DOHH2 (cell line): Measurements from ENCODE around the gene DAZAP2.
"Not testable (repeated sequence)": the region's sequence is repeated elsewhere in the genome, so short reads cannot be mapped to it uniquely, and the experiment has no call there.

Experiments
- H3F3A ChIP-seq: fragments of 200-600 bp; sonication (generic), shearing (Covaris generic); 2 replicates; pipeline ENCODE4 v1.6.0; 2016; ENCODE audit warnings: antibody characterized with exemption, mild to moderate bottlenecking; ENCODE audit not compliant: control insufficient read depth, insufficient read depth
- H3K27ac ChIP-seq: fragments of 200-600 bp; sonication (generic); 2 replicates; pipeline ENCODE4 v1.5.1; 2014; ENCODE audit warnings: low read depth, mild to moderate bottlenecking, low read length, moderate library complexity
- H3K27me3 ChIP-seq: fragments of 200-600 bp; sonication (generic); 2 replicates; pipeline ENCODE4 v1.6.1; 2014; ENCODE audit warnings: mild to moderate bottlenecking, low read length, mixed read lengths; ENCODE audit not compliant: control insufficient read depth
- H3K36me3 ChIP-seq: fragments of 200-600 bp; sonication (generic); 2 replicates; pipeline ENCODE4 v1.6.1; 2014; ENCODE audit warnings: mild to moderate bottlenecking, low read length, moderate library complexity, mixed read lengths; ENCODE audit not compliant: control insufficient read depth
- H3K4me1 ChIP-seq: fragments of 200-600 bp; sonication (generic); 2 replicates; pipeline ENCODE4 v1.6.1; 2014; ENCODE audit warnings: mild to moderate bottlenecking, low read length, mixed read lengths; ENCODE audit not compliant: control insufficient read depth
- H3K4me2 ChIP-seq: fragments of 200-600 bp; sonication (generic); 2 replicates; pipeline ENCODE4 v1.6.0; 2014; ENCODE audit warnings: mild to moderate bottlenecking, low read length, moderate library complexity
- H3K4me3 ChIP-seq: fragments of 200-600 bp; sonication (generic); 2 replicates; pipeline ENCODE4 v1.5.1; 2014; ENCODE audit warnings: mild to moderate bottlenecking, low read length, mixed read lengths
- H3K79me2 ChIP-seq: fragments of 200-600 bp; sonication (generic); 2 replicates; pipeline ENCODE4 v1.6.1; 2014; ENCODE audit warnings: mild to moderate bottlenecking, low read length, mixed read lengths; ENCODE audit not compliant: control insufficient read depth
- H3K9me2 ChIP-seq: fragments of 200-600 bp; sonication (generic); replicated peaks from 2 replicates; pipeline ENCODE4 v1.6.1; 2014; ENCODE audit warnings: mild to moderate bottlenecking, low read length, mixed read lengths; ENCODE audit not compliant: control insufficient read depth
- H3K9me3 ChIP-seq: fragments of 200-600 bp; sonication (generic); 2 replicates; pipeline ENCODE4 v1.6.1; 2014; ENCODE audit warnings: antibody characterized with exemption, low read length, mixed read lengths; ENCODE audit not compliant: control insufficient read depth, insufficient read depth
- H4K20me1 ChIP-seq: fragments of 200-600 bp; sonication (generic); 2 replicates; pipeline ENCODE4 v1.6.0; 2014; ENCODE audit warnings: low read depth, mild to moderate bottlenecking, antibody characterized with exemption, low read length, moderate library complexity; ENCODE audit not compliant: control insufficient read depth, insufficient read depth
- EZH2phosphoT487 ChIP-seq: fragments of 200-600 bp; sonication (generic); IDR thresholded peaks from 2 replicates; pipeline ENCODE4 v1.6.1; 2017; ENCODE audit warnings: borderline replicate concordance, mild to moderate bottlenecking, antibody characterized with exemption, low read length, moderate library complexity, mixed read lengths
- TF ChIP-seq, protein P1 (sequence below): fragments of 200-600 bp; sonication (generic); IDR thresholded peaks from one replicate; pipeline ENCODE4 v1.5.1; 2014; ENCODE audit warnings: antibody characterized with exemption, mild to moderate bottlenecking, low read depth, low read length; ENCODE audit not compliant: poor library complexity, severe bottlenecking

DAZAP2 gene

GRCh38 chr12:51269174-51270066 is 30.8 kb downstream of the DAZAP2 start:
- no peaks in the 10 kb centered on the region for H3K36me3 ChIP-seq
- H3F3A ChIP-seq, result no peaks in the 10 kb centered on the region
- peak overlapping the region; percentile 75; the same call in 1 of the 2 replicates for H3K4me3 ChIP-seq
- peaks cover 38% of the 10 kb centered on the region for H3K27me3 ChIP-seq
- H4K20me1 ChIP-seq, result 0 out of 2 replicates have a peak, but pooled peaks cover 4% of the 10 kb centered on the region
- H3K4me2 ChIP-seq, result peak overlapping the region; percentile 97; the same call in 1 of the 2 replicates
- no peaks in the 10 kb centered on the region for H3K79me2 ChIP-seq
- no peaks in the 10 kb centered on the region for H3K9me2 ChIP-seq
- H3K27ac ChIP-seq, result no peak overlapping the region
- H3K4me1 ChIP-seq, result peaks cover 13% of the 10 kb centered on the region
- TF ChIP-seq, protein P1, sequence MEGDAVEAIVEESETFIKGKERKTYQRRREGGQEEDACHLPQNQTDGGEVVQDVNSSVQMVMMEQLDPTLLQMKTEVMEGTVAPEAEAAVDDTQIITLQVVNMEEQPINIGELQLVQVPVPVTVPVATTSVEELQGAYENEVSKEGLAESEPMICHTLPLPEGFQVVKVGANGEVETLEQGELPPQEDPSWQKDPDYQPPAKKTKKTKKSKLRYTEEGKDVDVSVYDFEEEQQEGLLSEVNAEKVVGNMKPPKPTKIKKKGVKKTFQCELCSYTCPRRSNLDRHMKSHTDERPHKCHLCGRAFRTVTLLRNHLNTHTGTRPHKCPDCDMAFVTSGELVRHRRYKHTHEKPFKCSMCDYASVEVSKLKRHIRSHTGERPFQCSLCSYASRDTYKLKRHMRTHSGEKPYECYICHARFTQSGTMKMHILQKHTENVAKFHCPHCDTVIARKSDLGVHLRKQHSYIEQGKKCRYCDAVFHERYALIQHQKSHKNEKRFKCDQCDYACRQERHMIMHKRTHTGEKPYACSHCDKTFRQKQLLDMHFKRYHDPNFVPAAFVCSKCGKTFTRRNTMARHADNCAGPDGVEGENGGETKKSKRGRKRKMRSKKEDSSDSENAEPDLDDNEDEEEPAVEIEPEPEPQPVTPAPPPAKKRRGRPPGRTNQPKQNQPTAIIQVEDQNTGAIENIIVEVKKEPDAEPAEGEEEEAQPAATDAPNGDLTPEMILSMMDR, result no peak
- peak; percentile 93; the same call in 1 of the 2 replicates for TF ChIP-seq EZH2phosphoT487
- H3K9me3 ChIP-seq, result no peaks in the 10 kb centered on the region

GRCh38 chr12:51270067-51270950 is 31.7 kb downstream of the DAZAP2 start, which contains the start of gene SMAGP:
SMAGP (minus strand) TSS chr12:51270415; CDS start chr12:51269278, 1,137 bp downstream.
- peaks cover 42% of the 10 kb centered on the region for H3K27me3 ChIP-seq
- H3K36me3 ChIP-seq, result no peaks in the 10 kb centered on the region
- peaks cover 13% of the 10 kb centered on the region for H3K4me1 ChIP-seq
- H4K20me1 ChIP-seq, result 0 out of 2 replicates have a peak, but pooled peaks cover 4% of the 10 kb centered on the region
- H3K9me3 ChIP-seq, result no peaks in the 10 kb centered on the region
- H3K4me2 ChIP-seq, result peak within 1 kb of the TSS; percentile 97
- H3K79me2 ChIP-seq, result no peaks in the 10 kb centered on the region
- H3K9me2 ChIP-seq, result no peaks in the 10 kb centered on the region
- no peaks in the 10 kb centered on the region for H3F3A ChIP-seq
- peak; percentile 36; the same call in 1 of the 2 replicates for TF ChIP-seq EZH2phosphoT487
- TF ChIP-seq, protein P1, result no peak
- no peak within 1 kb of the TSS for H3K27ac ChIP-seq
- peak within 1 kb of the TSS; percentile 75 for H3K4me3 ChIP-seq

DNA sequence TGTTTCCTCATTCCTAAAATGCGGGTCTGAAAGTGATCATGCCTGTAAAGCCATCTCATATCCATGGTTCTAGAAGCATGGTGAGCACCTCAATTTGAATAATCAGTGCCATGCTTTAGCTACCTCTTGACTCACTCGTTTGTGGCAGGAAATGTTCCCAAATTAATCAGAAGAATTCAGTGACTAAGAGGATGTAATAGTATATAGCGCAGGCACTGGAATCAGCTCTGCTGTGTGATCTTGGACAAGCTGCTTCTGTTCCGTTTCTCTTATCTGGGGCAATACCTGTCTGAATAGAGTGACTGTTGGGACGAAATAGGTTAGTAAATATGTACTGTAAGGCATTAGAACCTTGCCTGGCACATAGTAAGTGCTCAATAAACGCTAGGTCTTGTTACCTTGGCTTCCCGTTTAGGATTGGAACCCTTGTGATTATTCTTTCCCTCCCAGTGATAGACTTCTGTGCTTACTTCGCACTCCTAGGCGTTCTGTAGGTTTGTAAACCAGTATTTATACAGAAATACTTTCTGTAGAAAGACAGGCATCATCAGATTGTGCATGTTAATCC is 32.4 kb downstream of the DAZAP2 start:
- Histone ChIP-seq H3K4me3 (peak overlapping the region; percentile 75), H4K20me1 (0 out of 2 replicates have a peak, but pooled peaks cover 4% of the 10 kb centered on the region), H3K9me2 (no peaks in the 10 kb centered on the region), H3K27me3 (peaks cover 43% of the 10 kb centered on the region), H3K27ac (no peak overlapping the region), H3K36me3 (no peaks in the 10 kb centered on the region), H3K9me3 (no peaks in the 10 kb centered on the region), H3K4me1 (peaks cover 13% of the 10 kb centered on the region), H3K4me2 (peak overlapping the region; percentile 97), H3F3A (no peaks in the 10 kb centered on the region), H3K79me2 (no peaks in the 10 kb centered on the region)
- TF ChIP-seq, protein P1, result no peak
- TF ChIP-seq EZH2phosphoT487, result no peak; the same call in 1 of the 2 replicates

DNA sequence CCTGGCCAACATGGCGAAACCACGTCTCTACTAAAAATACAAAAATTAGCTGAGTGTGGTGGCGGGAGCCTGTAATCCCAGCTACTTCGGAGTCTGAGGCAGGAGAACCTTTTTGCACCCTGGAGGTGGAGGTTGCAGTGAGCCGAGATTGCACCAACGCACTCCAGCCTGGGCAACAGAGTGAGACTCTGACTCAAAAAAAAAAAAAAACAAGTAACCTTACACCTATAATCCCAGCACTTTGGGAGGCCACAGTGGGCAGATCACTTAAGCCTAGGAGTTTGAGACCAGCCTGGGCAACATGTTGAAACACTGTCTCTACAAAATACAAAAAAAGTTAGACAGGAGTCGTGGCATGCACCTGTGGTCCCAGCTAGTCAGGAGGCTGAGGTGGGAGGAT is 34.2 kb downstream of the DAZAP2 start:
- not testable (repeated sequence) for H3K27ac ChIP-seq, H3K4me2 ChIP-seq, H3K36me3 ChIP-seq, H3K79me2 ChIP-seq, H3K9me2 ChIP-seq, H3K9me3 ChIP-seq, H3K4me3 ChIP-seq, H3F3A ChIP-seq, H4K20me1 ChIP-seq
- peaks cover 13% of the 10 kb centered on the region for H3K4me1 ChIP-seq
- H3K27me3 ChIP-seq, result peaks cover 42% of the 10 kb centered on the region
